Ovary (tissue), 9 donors: ENCODE data around the gene CHGA. TPM values are rescaled to one million over a fixed set of nuclear protein-coding genes. Genes with fewer than 3 reads are reported as not detected.

Experiments
- DNase-seq, 5 donors: peaks; one replicate each; pipeline ENCODE4 v3.0.0-alpha.2; 2019 to 2020
- H3K27ac ChIP-seq, 2 donors: fragments of 200-600 bp; one replicate each; pipeline versions ENCODE4 v1.5.1 to v1.8.0; 2019 to 2022
- H3K27me3 ChIP-seq: fragments of 200-600 bp; one replicate; pipeline ENCODE4 v1.8.0; 2022
- H3K36me3 ChIP-seq: fragments of 200-600 bp; sonication (generic); one replicate; pipeline ENCODE4 v1.5.1; 2019
- H3K4me1 ChIP-seq: one replicate; pipeline ENCODE4 v1.8.1; 2013; ENCODE audit warnings: mild to moderate bottlenecking, moderate library complexity; ENCODE audit not compliant: insufficient read depth
- H3K4me3 ChIP-seq: fragments of 200-600 bp; sonication (generic); one replicate; pipeline ENCODE4 v1.5.1; 2017
- H3K9me3 ChIP-seq, 2 donors: fragments of 200-600 bp in 1 of 2; sonication (generic) in 1 of 2; one replicate each; pipeline versions ENCODE4 v1.5.1 to v1.8.1; 2013 to 2019; ENCODE audit warnings: mild to moderate bottlenecking in 1 of 2, moderate library complexity in 1 of 2
- CTCF ChIP-seq, 3 donors: fragments of 450-650 bp in 2 of 3; fragments of 200-600 bp in 1 of 3; IDR thresholded peaks; one replicate each; pipeline versions ENCODE4 v1.5.1 to v1.8.0; 2016 to 2022; ENCODE audit warnings: antibody characterized with exemption in 3 of 3, mild to moderate bottlenecking in 1 of 3
- EP300 ChIP-seq: sonication (generic); formaldehyde crosslinking; IDR thresholded peaks from one replicate; pipeline ENCODE4 v1.6.1; 2017; ENCODE audit warnings: antibody characterized with exemption
- POLR2A ChIP-seq: fragments of 450-650 bp; IDR thresholded peaks from one replicate; pipeline ENCODE4 v1.6.1; 2017; ENCODE audit warnings: antibody characterized with exemption, mild to moderate bottlenecking, moderate library complexity
- WGBS, 3 donors: extraction: QIAGEN DNeasy Blood & Tissue Kit in 1 of 3; methylation state at CpG; one replicate each; pipeline versions ENCODE4 v1.1.5 to v1.1.7; 2013 to 2017; 5-methylcytosine and 5-hydroxymethylcytosine counted together
- intact Hi-C, 4 donors: fragments of 100-400 bp; cut with DNase I; formaldehyde crosslinking; loops; one replicate each; pipeline versions ENCODE4 v1.11.0 to v1.15.1; 2022 to 2023
- polyA plus RNA-seq, 2 donors: library from polyadenylated mRNA; stranded (reverse); fragments of 200-250 nt in 1 of 2; fragments of 350-450 nt in 1 of 2; fragmentation: Illumina TruSeq in 1 of 2; extraction: RNeasy Lipid Tissue Mini Kit (QIAGEN cat#74804) in 1 of 2; gene quantifications; one replicate each; pipeline ENCODE4 v1.2.3, GENCODE V29; 2013 to 2014
- total RNA-seq, 7 donors: library from RNA; depleted of rRNA in 2 of 7; stranded (reverse); fragments of >200 nt in 2 of 7; fragmentation: NEBNext Ultra II Directional in 3 of 7; extraction: Animal tissue kit (Norgen Biotek cat#: 25700) in 3 of 7; gene quantifications; one replicate each; pipeline versions ENCODE4 v1.1.0 to v1.2.4, GENCODE V29; 2016 to 2023
- donor health status: DM: no; HTN: no; CAD: no; lungs with moderate emphysema.
- donor health status: DM: no; HTN: no; CAD: no.
- donor health status: Bipolar disorder and iron deficiency.
- donor health status: DM: yes; HTN: yes; CAD: no.
- donor health status: DM: no; HTN: no; CAD: no.
- donor health status: DM: yes; HTN: yes; CAD: no.

The CHGA gene
- total and polyA plus RNA-seq, 9 donors: 0.13 to 1.6 (median 0.60) TPM; not detected in 2

- intact Hi-C loops: no loop called here
- H3K4me3 ChIP-seq: no peak overlapping the region
- WGBS, 3 donors: 49 to 60% (median 59%) methylated on average over 34 to 35 of the region's 35 CpGs
- no peak overlapping the region for H3K27ac ChIP-seq
- no peaks in the 10 kb centered on the region for H3K27me3 ChIP-seq
- no peaks in the 10 kb centered on the region for H3K36me3 ChIP-seq
- H3K4me1 ChIP-seq: no peaks in the 10 kb centered on the region
- H3K9me3 ChIP-seq: no peaks in the 10 kb centered on the region
- no peak for DNase-seq
- no peak for TF ChIP-seq POLR2A
- no peak for TF ChIP-seq CTCF (IDR thresholded peaks at IDR 0.05)
- no peak for TF ChIP-seq EP300
These were observed 9.8 kb downstream of the CHGA start for GRCh38 chr14:92932448-92933395.

GRCh38 chr14:92933481-92933880, 10.5 kb downstream of the CHGA start:
- H3K4me3 ChIP-seq: no peak overlapping the region
- WGBS, 3 donors: 76 to 82% (median 81%) methylated on average over 8 of the region's 8 CpGs
- no peaks in the 10 kb centered on the region for H3K4me1 ChIP-seq
- H3K9me3 ChIP-seq: no peaks in the 10 kb centered on the region
- TF ChIP-seq POLR2A (no peak), CTCF (IDR thresholded peaks at IDR 0.05) (no peak), EP300 (no peak)
- no peak overlapping the region for H3K27ac ChIP-seq
- no peaks in the 10 kb centered on the region for H3K27me3 ChIP-seq
- H3K36me3 ChIP-seq: no peaks in the 10 kb centered on the region
- intact Hi-C loops: no loop called here
- no peak for DNase-seq

GRCh38 chr14:92934196-92935085, 11.5 kb downstream of the CHGA start:
- Histone ChIP-seq H3K4me1 (no peaks in the 10 kb centered on the region), H3K27me3 (no peaks in the 10 kb centered on the region), H3K4me3 (no peak overlapping the region), H3K36me3 (no peaks in the 10 kb centered on the region), H3K9me3 (no peaks in the 10 kb centered on the region), H3K27ac (no peak overlapping the region)
- TF ChIP-seq EP300 (no peak), POLR2A (no peak), CTCF (IDR thresholded peaks at IDR 0.05) (no peak)
- no peak for DNase-seq
- intact Hi-C loops: loop anchor here in 1 of 4 donors (1.0 kb wide), 1 partner anchor 144 kb away; no protein-coding TSS in a partner anchor
- WGBS, 3 donors: 81 to 83% (median 82%) methylated on average over 16 to 19 of the region's 19 CpGs

- H3K27ac ChIP-seq: no peak overlapping the region
- TF ChIP-seq POLR2A (no peak), CTCF (IDR thresholded peaks at IDR 0.05) (no peak), EP300 (no peak)
- intact Hi-C loops: loop anchor here in 1 of 4 donors (1.0 kb wide), 1 partner anchor 143 kb away; no protein-coding TSS in a partner anchor
- H3K36me3 ChIP-seq: no peaks in the 10 kb centered on the region
- H3K27me3 ChIP-seq: no peaks in the 10 kb centered on the region
- 91 to 92% (median 92%) methylated on average over 11 of the region's 11 CpGs for WGBS, 3 donors
- no peaks in the 10 kb centered on the region for H3K9me3 ChIP-seq
- no peaks in the 10 kb centered on the region for H3K4me1 ChIP-seq
- DNase-seq: no peak
- H3K4me3 ChIP-seq: no peak overlapping the region
These were observed 12.5 kb downstream of the CHGA start for GRCh38 chr14:92935446-92935845.
